ENCODE results near the gene APBB2. TPM values are rescaled to one million over a fixed set of nuclear protein-coding genes. Genes with fewer than 3 reads are reported as not detected.

APBB2 gene
- total and polyA plus RNA-seq, 2 of the 4 experiments (the other 2 are of a cell fraction) = 47.9 to 75.5 TPM

GRCh38 chr4:40937140-40937725 lies 277.1 kb downstream of the APBB2 start:
- H2BK120ac ChIP-seq (ENCODE audit: low read depth, low read length) = no peak overlapping the region
- no CpG with 5 or more reads among the region's 2 CpGs for WGBS, 2 experiments (ENCODE audit: extremely low coverage in 2 of 2, insufficient read length in 1 of 2)
- ChIA-PET POLR2A (ENCODE audit: unreplicated experiment) (no interaction called here), CTCF (interaction anchor here (1.9 kb wide), 1 partner anchor 275 kb away, joined by 4 read pairs; no protein-coding TSS in a partner anchor)
- H4K5ac ChIP-seq (ENCODE audit: low read depth, low read length) = no peak overlapping the region
- no peak overlapping the region for H3K4me2 ChIP-seq (ENCODE audit: low read depth, low read length)
- no peak for ATAC-seq (ENCODE audit: low read depth)
- H2AFZ ChIP-seq (replicated peaks; ENCODE audit: low read length, poor library complexity) = no peak overlapping the region
- intact Hi-C loops (cut with micrococcal nuclease) (no loop called here), dilution Hi-C loops (cut with HindIII; ENCODE audit: low sequenced_read_pairs, unreplicated experiment) (no loop called here), in situ Hi-C loops (cut with MboI; ENCODE audit: low sequenced_read_pairs) (no loop called here)
- no peak overlapping the region for H4K8ac ChIP-seq (ENCODE audit: low read depth in 2 of 2, low read length in 2 of 2)
- no peak overlapping the region for H3K27ac ChIP-seq (ENCODE audit: insufficient read depth, low read length)
- no peaks in the 10 kb centered on the region for H3K9me3 ChIP-seq (ENCODE audit: control insufficient read depth, insufficient read depth, low read length)
- peaks cover 7% of the 10 kb centered on the region for H3K36me3 ChIP-seq (ENCODE audit: control insufficient read depth, insufficient read depth, low read length)
- no peak overlapping the region for H3K18ac ChIP-seq (ENCODE audit: low read depth, low read length)
- H3K23ac ChIP-seq (ENCODE audit: low read depth, low read length) = no peak overlapping the region
- no peak overlapping the region for H2BK20ac ChIP-seq (ENCODE audit: low read depth, low read length)
- no peak overlapping the region for H3K4ac ChIP-seq (ENCODE audit: low read depth, low read length)
- H3K14ac ChIP-seq (replicated peaks; ENCODE audit: low read depth, low read length) = no peak overlapping the region
- DNase-seq = no peak
- peaks cover 4% of the 10 kb centered on the region for H3K4me1 ChIP-seq (ENCODE audit: control insufficient read depth, insufficient read depth, low read length)
- peaks cover 9% of the 10 kb centered on the region for H3K9me1 ChIP-seq (ENCODE audit: insufficient read depth, low read length)
- H2BK15ac ChIP-seq (ENCODE audit: low read depth, low read length) = no peak overlapping the region
- no peaks in the 10 kb centered on the region for H3K79me1 ChIP-seq (ENCODE audit: low read depth in 1 of 2, low read length in 2 of 2)
- H3K56ac ChIP-seq (ENCODE audit: extremely low read depth, insufficient read depth, low read length) = no peak overlapping the region
- H3K27me3 ChIP-seq (ENCODE audit: control insufficient read depth, insufficient read depth, low read length) = no peaks in the 10 kb centered on the region
- H3K4me3 ChIP-seq (ENCODE audit: insufficient read depth, low read depth, low read length) = no peak overlapping the region
- no peak overlapping the region for H4K91ac ChIP-seq (ENCODE audit: insufficient read depth, low read depth, low read length)
- H2AK9ac ChIP-seq (replicated peaks; ENCODE audit: low read depth, low read length, poor library complexity) = no peak overlapping the region
- no peak overlapping the region for H3K9ac ChIP-seq (ENCODE audit: low read depth, low read length)
- TF ChIP-seq RFX5 (IDR thresholded peaks at IDR 0.05; ENCODE audit: low read depth, low read length) (no peak), MXI1 (IDR thresholded peaks at IDR 0.05; ENCODE audit: borderline replicate concordance, low read depth, low read length) (no peak), BHLHE40 (IDR thresholded peaks at IDR 0.05; ENCODE audit: low read depth, low read length) (no peak), POLR2A (IDR thresholded peaks at IDR 0.05; ENCODE audit: low read depth, low read length) (no peak), MAZ (IDR thresholded peaks at IDR 0.05; ENCODE audit: borderline replicate concordance, low read depth, low read length) (no peak), SMC3 (IDR thresholded peaks at IDR 0.05; ENCODE audit: low read depth, low read length) (no peak)
- TF ChIP-seq, protein P1, sequence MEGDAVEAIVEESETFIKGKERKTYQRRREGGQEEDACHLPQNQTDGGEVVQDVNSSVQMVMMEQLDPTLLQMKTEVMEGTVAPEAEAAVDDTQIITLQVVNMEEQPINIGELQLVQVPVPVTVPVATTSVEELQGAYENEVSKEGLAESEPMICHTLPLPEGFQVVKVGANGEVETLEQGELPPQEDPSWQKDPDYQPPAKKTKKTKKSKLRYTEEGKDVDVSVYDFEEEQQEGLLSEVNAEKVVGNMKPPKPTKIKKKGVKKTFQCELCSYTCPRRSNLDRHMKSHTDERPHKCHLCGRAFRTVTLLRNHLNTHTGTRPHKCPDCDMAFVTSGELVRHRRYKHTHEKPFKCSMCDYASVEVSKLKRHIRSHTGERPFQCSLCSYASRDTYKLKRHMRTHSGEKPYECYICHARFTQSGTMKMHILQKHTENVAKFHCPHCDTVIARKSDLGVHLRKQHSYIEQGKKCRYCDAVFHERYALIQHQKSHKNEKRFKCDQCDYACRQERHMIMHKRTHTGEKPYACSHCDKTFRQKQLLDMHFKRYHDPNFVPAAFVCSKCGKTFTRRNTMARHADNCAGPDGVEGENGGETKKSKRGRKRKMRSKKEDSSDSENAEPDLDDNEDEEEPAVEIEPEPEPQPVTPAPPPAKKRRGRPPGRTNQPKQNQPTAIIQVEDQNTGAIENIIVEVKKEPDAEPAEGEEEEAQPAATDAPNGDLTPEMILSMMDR (conservative IDR thresholded peaks at IDR 0.05; ENCODE audit: low read depth, low read length) = no peak
- no peak overlapping the region for H2AK5ac ChIP-seq (ENCODE audit: low read depth, low read length)
- H2BK5ac ChIP-seq (ENCODE audit: low read depth, low read length, poor library complexity, severe bottlenecking) = no peak overlapping the region
- no peaks in the 10 kb centered on the region for H4K20me1 ChIP-seq (ENCODE audit: insufficient read depth, low read length)
- BruUV-seq (replicated peaks) = no TSS peak

Measured in IMR-90 (cell line).